M059J (cell line): ENCODE measurements around the gene TPTE2. TPM values are rescaled to one million over a fixed set of nuclear protein-coding genes. Genes with fewer than 3 reads are reported as not detected.
A peak's percentile ranks its signal among the peaks of the same experiment; 100 is the strongest.
"Not testable (repeated sequence)": the region's sequence is repeated elsewhere in the genome, so short reads cannot be mapped to it uniquely, and the experiment has no call there.

Source experiments
- DNase-seq: peaks from one replicate; pipeline ENCODE4 v3.0.0-alpha.2; 2012; ENCODE audit warnings: low read depth
- total RNA-seq: library from RNA; depleted of rRNA; stranded (reverse); fragments of >200 nt; shearing (Covaris generic); gene quantifications from 2 replicates; pipeline ENCODE4 v1.2.3, GENCODE V29; 2014; rRNA removed

The TPTE2 gene
- not detected in 2 replicates for total RNA-seq

DNA sequence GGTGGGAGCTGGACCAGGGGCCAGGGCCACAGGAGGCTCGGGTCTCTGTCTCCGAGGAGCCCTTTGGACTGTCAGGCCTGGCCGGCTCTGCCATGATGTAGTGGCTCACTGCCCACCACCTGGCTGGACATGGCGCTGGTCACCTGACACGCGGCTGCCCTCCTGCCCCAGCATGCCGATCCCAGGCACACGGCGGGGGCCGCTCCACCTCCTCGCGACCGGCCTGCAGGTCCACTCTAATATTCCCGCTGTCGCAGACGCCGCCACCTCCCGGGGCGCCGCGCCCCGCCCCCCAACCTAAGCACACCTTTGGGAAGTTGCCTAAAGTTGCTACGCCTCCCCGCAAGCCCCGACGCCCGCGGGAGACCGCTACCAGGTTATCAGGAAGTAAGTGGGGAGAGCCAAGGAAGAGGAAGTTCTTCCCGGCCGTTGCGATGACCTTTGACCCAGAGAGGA, at the start of gene TPTE2:
TSS of gene TPTE2 (minus strand) at position 406 of the 456 bp plus-strand sequence. CDS start 58,298 bp downstream, outside the sequence.
- DNase-seq: not testable (repeated sequence)

DNA sequence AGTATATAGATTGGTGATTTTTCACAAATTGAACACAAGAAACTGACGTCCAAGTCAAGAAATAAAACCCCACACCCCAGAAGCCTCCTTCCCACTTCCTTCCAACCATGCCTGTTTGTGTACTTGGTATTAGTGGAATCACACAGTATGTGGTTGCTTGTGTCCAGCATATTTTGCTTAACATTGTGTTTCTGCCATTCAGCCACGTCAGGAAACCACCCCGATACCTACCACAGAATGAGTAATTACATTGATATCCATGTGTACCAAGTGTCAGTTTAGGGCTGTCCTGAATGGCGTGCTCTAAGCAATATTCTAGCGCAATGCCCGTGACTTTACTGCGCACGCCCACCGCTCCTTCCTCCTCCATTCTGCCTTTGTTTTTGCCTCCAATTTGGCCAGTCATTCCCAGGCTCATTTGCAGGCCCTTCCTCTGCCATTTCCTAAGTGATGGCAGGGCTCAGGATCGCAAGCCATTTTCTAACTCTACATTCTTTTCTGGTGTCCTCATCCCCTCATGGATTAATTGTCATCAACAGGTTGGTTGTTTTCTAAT, 46.3 kb upstream of the TPTE2 start:
- peak; percentile 75 for DNase-seq

DNA sequence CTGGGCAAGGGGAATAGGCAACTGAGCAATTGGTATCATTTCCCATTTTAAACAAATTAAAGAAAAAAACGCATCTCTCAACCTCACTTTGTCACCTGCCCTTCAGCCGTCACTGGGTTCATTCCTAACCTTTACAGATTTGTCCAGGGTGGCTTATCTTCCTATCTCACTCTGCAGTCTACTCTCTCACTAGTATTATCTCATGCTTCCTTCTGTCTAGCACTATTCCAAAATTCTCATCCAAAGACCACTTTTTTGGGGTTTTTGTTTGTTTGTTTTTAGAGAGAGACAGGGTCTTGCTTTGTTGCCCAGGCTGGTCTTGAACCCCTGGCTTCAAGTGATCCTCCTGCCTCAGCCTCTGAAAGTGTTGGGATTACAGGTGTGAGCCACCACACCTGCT, 45.4 kb upstream of the TPTE2 start:
- DNase-seq: no peak

DNA sequence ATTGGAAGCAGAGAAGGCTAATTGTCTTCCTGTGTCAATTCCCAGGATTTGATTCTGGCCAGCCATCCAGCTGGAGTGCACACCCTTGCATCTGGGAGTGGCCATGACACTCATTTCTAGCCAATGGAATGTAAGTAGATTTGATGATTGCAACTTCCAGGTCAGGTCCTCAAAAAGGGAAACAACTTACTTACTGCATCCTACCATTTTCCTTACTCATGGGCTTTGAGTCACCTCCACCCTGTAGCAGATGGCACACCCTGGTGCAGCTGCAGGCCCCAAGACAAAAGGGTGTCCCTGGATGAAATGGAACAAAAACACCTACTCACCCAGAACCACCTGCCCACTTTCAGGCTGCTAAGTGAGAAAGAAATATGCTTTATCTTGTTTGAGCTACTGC, 44.8 kb upstream of the TPTE2 start:
- DNase-seq: peak; percentile 64

DNA sequence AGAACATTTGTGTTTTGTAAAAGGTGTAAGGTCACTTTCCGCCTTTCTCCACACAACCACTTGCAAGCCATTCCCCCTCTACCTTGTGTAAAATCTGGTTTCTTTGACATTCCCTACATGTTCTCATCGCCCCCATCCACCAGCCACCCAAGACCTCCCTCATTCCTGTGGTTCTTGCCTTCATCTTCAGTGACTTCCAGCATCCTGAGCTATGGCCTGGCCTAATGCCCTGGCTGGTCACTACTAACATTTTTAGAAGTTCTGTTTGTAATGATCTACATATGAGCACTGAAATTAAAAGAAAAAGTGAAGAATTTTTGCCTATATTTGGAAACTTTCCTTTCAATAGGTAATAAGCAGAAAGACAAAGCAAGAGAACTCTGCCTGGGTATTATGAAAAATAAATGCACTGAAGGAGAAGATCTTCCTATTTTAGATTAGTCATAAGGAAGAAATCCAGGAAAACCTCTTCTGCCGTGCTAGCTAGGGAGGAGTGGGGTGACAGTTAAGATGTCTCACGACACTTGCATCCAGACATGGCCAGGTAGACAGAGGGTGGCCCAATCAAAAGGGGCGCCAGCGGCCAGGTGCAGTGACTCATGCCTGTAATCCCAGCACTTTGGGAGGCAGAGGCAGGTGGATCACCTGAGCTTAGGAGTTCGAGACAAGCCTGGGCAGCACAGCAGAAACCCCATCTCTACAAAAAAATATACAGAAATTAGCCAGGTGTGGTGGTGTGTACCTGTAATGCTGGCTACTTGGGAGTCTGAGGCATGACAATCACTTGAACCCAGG, 44.0 kb upstream of the TPTE2 start:
- peak; percentile 36 for DNase-seq

DNA sequence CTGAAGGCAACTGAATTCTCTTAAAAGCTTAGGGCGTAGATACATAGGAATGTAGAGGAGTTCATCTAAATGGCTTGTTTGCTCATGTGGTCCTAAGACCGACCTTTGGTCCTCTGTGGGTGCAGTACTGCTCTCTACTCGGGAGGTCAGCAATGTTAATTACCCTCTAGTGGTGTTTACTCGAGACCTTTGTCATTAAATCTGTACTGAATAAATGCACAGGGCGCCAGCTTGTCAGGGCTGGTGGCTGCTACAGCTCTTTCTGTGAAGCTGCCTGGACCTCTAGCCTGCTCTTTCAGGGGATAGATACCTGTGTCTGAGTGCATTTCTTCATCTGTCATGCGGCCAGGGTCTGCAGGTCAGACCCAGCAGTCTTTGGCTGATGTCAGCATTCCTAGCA, 43.0 kb upstream of the TPTE2 start:
- DNase-seq: no peak

DNA sequence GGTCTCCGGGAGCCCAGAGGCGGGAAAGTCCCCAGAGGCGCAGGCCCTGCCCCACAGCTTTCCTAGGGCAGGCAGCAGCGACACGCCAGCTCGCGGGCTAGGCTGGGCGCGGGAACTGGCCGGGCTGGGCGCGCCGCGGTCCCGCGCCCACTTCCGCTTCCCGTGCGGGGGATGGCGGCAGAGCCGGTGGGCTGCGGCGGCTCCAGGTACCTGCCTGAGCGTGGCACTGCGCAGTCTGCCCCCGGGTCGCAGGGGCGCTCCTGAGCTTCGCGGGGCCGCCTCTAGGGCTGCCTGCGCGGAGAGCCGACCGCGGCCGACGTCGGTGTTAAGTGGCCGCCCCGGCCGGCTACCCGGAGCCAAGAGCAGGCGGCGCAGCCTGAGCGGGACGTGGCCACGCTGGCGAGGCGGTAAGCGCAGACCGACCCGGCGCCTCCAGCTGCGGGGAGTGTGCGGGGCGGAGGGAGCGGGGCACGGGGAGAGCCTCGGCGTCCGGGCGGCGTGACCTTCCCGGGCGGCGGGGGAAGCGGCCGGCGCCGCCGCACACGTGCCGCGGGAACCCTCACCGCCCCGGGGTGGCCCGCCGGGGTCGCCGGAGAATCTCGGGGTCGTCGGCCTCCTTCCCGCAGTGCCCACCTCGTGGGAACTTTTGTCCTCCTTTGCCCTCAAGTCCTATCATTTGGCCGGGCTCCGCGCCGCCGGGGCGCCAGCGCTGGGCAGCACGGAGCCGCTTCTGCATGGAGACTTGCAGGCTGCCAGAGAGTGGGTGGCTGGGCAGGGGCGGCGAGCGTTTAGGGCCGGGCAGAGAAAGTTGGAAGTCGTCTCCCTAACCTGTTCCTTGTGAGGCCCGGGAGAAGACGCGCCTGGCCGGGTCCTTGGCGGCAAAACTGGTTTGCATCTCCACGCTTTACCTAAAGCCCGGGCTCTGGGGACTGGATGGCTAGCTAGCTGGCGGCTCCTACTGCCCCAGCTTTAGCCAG, 40.7 kb upstream of the TPTE2 start:
- DNase-seq: no peak

DNA sequence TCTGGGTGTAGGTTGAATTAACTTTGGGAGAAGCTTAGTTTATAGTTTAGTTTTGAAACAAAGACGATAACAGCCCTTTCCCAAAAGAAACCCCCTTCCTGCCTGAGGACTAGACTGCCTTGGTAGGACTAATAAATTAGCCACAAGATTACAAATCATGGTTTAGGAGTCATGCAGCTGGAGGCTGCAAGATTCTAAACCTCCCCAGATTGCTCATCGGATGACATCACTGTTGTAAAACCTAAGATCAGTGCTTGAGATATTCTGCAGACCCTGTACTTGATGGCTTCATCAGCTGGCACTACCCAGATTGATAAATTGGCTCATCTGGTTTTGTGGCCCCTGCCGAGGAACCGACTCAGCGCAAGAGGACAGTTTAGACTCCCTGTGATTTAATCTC, 36.2 kb upstream of the TPTE2 start:
- DNase-seq: peak; percentile 91

DNA sequence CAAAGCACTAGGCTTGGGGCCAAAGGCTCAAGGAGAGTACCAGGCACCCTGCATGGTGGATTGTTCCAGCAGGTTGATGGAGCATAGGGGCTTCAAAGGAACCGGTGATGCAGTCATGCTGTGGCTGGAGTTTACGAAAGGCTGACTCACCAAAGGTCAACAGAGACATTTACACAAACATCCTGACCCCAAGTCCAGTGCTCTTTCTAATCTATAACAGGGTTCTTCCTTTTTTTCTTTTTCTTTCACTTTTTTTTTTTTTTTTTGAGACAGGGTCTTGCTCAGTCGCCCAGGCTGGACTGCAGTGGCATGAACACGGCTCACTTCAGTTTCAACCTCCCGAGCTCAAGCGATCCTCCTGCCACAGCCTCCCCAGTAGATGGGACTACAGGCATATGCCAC, 35.6 kb upstream of the TPTE2 start:
- DNase-seq: peak; percentile 76

DNA sequence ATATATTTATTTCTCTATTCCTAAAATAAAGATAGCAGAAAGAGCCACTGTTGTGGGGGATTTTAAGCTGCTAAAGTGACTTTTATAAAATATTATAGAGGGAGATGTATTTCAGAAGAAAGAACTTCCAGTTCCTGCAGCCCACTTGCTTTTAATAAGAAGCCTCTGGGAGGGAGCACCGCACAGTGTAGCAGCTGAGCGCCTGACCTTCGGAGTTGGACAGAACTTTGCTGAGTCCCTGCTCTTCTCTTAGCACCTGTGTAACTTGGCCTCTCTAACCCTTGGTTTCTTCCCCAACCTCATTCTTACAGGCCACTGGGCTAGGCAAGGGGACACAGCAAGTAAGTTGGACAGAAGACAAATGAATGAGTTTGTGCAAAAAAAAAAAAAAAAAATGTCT, 34.8 kb upstream of the TPTE2 start:
- DNase-seq: no peak

DNA sequence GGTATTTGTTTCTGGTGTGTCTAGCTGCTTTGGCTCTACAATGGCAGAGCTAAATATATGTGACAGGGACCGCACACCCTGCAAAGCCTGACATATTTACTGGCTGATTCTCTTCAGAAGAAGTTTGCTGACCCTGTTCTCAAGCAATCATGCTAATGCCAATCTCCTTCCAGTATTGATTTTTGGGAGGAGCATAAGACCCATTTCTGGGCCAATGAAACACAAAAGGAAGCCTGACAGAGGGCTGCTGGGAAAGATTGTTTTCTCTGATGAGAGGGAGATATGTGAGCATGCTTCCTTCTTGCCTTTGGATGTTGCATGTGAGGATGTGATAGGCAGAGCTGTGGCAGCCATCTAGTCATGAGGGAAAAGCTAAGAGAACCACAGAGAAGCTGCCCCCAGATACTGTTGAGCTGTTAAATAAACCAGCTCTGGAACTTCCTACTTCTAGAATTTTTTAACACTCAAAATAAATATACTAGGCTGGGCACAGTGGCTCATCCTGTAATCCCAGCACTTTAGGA, 31.4 kb upstream of the TPTE2 start:
- DNase-seq: no peak

DNA sequence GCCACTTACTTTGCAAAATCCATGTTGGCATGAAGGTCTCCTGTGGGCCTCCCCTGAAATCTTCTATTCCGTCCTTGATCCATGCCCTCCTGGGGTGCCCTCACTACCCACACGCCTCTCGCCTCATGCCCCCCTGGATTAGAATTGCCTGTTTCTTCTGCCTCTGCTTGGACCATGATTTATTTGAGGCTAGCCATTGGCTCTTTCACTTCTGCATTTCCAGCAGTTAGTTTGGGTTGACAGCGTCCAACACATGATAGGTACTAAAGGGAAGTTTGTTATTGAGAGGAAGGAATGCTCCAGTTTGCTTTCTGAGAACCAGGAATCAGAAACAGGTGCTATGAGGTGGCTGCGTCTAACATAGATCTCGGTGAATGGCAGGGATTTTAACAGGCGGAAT, 30.5 kb upstream of the TPTE2 start:
- DNase-seq: no peak

DNA sequence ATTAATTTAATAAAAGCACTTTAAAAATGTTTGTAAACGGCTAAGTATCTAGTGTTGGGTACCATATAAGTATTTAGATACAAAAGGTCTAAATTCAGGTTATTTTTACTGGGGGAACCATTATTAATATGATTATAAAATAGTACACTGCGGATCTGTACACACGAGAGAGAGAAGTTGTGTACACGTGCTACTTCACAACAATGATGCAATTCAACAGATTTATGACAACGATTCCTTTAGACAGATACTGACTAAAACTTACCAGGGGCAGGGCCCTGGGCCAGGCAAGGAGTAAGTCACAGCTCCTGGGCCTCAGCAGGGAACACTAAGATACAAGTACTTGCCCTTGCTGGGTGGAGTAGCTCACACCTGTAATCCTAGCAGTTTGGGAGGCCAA, 29.1 kb upstream of the TPTE2 start:
- no peak for DNase-seq

DNA sequence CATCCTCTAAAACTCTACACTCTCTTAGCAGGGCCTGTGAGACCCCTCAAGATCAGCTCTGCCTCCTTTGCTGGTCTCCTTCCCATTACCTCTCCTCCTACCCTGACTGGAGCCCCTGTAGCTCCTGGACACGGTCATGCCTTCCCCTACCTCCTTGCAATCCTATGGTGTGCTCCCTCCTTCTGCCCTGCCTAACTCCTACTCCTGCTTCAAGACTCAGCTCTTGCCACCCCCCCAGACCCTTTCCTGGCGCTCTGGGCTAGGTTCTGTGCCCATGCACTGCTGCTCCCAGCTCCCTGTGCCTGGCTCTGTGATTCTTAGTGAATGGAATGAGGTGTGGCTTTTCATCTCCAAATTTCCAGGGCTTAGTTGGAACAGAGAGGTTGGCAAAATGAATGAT, 28.0 kb upstream of the TPTE2 start:
- DNase-seq: no peak

DNA sequence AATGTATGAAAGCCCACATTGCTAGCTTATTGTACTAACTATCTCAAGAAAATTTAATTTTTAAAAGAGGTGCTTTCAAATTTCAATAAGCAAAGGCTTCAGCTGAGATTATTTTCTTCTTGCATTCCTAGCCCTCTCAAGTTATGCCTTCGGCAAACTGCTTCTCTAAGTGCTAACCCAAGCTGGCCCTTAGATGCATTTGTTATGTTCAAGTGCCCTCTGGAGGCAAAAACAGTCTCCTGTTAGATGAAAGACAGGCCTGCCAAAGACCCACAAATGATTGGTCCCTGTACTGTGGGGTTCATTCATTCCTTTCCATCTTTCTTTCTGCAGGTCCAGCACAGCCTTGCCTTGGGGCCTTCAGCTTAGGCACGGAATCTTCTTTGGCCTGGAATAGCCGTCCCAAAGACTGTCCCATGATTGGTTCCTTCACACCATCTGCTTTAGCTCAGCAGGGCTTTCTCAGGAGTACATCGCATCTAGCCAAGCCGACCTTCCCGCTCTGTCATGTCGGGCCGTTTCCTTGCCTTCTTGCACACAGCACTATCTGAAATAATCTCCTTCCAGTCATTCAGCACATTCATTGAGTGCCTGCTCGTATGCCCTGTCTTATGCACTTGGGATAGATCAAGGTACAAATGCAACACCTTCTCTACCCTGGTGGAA, 26.4 kb upstream of the TPTE2 start:
- DNase-seq: peak; percentile 65

DNA sequence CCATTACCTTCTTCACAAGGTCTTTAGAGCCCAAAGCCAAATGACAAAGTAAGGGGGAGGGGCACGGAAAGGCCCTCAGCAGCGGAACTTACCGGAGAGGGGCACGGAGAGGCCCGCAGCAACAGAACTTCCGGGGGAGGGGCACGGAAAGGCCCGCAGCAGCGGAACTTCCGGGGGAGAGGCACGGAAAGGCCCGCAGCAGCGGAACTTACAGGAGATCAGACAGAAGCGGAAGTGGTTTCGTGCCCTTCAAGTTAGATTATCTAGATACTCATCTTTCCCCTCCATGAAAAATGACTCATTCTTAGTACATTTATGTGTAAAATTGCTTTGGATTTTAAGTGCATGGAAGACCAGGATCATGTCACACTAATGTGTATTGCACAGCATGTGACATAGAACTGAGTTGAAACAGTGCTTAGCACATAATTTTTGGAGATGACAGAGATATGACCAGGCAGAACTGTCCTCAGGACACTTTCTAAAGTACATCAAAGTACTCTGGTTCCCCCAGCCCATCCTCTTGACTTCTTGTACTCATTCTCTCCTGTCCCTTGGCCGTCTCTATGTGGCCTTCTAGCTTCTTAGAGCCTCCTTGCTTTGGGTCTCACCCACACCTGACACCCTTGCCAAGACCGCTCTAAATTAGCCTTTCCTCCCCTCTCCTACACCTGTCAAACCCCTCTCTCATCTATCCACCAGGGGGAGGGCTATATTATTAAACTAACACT, 25.7 kb upstream of the TPTE2 start:
- DNase-seq: peak; percentile 60

DNA sequence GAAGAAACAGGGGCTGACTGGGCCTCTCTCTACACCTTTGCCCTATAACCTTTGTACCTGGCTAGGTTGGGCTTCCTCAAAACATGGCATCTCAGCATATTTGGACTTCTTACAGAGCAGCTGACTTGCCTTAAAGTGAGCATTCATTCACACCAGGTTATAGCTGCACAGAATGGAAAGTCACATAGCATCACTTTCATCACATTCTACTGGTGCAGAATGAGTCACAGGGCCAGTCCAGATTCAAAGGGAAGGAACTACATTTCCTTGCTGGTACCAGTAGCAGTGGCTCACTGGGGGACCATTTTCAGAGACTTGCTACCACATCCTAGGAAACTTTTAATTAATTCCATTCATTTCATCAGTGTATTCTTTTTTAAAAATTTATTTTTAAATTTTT, 20.3 kb upstream of the TPTE2 start:
- no peak for DNase-seq

DNA sequence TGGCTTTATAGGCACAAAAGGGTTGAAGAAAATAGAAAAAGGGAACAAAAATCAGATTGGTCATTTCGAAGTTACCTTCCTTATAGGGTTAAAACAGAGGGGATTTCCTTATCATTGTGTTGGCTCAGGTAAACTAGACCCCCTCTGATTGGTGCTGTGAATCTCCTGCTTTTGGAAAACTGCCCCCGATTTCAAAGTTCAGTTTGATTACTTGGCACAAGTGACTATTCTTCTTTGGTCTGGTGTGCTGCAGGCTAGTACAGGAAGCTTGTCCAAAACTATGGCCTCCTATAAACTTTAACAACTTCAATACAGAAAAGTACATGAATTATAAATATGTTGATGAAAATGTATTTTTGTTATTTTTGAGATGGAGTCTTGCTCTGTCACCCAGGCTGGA, 13.9 kb upstream of the TPTE2 start:
- no peak for DNase-seq

DNA sequence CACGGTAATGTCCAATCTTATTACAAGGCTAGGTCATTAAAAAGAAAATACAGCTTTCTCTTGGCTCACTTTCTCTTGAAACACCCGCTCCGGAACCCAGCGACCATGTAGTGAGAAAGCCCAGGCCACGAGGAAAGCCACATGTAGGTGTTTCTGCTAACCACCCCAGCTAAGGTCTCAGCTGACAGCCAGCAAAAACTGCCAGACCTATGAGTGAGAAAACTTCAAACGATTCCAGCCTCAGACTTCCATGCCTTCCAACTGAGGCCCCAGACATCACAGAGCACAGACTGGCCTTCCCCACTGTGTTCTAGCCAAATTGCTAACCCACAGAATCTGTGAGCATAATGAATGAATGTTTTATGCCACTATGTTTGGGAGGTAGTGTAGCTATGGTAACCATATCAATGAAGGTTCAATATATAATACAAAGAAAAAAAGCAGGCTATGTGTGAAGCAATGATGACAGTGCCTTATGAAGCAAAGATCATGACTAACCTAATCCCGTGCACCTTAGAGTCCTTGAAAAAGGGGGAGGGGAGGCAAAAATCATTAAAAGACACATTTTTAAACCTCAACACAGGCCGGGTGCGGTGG, 11.9 kb upstream of the TPTE2 start:
- no peak for DNase-seq

DNA sequence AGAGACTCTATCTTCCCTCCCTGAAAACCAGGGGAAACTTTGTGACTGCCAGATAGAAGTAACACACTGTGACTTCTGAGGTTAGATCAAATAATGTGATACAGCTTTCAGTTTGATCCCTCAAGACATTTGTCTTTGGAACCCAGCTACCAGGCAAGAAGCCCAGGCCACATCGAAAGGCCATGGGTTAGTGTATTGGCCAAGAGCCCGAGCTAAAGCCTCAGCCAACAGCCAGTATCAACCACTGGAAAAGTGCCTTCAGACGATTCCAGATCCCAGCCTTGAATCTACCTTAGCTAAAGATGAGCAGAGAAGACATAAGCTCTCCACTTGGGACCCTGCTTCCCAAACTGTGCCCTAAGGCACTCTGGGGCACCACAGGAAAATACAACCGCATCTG, 10.9 kb upstream of the TPTE2 start:
- no peak for DNase-seq
